Esophagus squamous epithelium (tissue), 5 donors: ENCODE data around the gene COL1A2. TPM values are rescaled to one million over a fixed set of nuclear protein-coding genes. Genes with fewer than 3 reads are reported as not detected.
A peak's percentile ranks its signal among the peaks of the same experiment; 100 is the strongest.

ENCODE experiments used
- DNase-seq: peaks from one replicate; lab custom pipeline; 2025; lab: John Stamatoyannopoulos, UW
- H3K27ac ChIP-seq, 4 donors: fragments of 200-600 bp; sonication (generic); one replicate each; pipeline ENCODE4 v1.5.1; 2016 to 2019; ENCODE audit warnings: mild to moderate bottlenecking in 1 of 4
- H3K27me3 ChIP-seq, 4 donors: fragments of 200-600 bp; sonication (generic); 1 replicate in 3 of 4; 2 replicates in 1 of 4; pipeline versions ENCODE4 v1.5.1 to v1.6.0; 2017 to 2021; ENCODE audit warnings: antibody characterized with exemption in 1 of 4
- H3K36me3 ChIP-seq, 3 donors: fragments of 200-600 bp; sonication (generic); one replicate each; pipeline ENCODE4 v1.5.1; 2016 to 2019
- H3K4me1 ChIP-seq, 3 donors: fragments of 200-600 bp; sonication (generic); one replicate each; pipeline ENCODE4 v1.5.1; 2017 to 2019
- H3K4me3 ChIP-seq, 4 donors: fragments of 200-600 bp; sonication (generic); 1 replicate in 3 of 4; 2 replicates in 1 of 4; pipeline ENCODE4 v1.5.1; 2016 to 2019; ENCODE audit warnings: mild to moderate bottlenecking in 2 of 4, moderate library complexity in 1 of 4
- H3K9me3 ChIP-seq, 3 donors: fragments of 200-600 bp; sonication (generic); one replicate each; pipeline ENCODE4 v1.5.1; 2016 to 2019
- POLR2A ChIP-seq, 4 donors: fragments of 450-650 bp; IDR thresholded peaks; one replicate each; pipeline ENCODE4 v1.6.1; 2017; ENCODE audit warnings: antibody characterized with exemption in 4 of 4, mild to moderate bottlenecking in 4 of 4, moderate library complexity in 3 of 4
- WGBS, 2 donors: methylation state at CpG; one replicate each; pipeline ENCODE4 v1.1.5; 2018; 5-methylcytosine and 5-hydroxymethylcytosine counted together
- intact Hi-C: fragments of 100-400 bp; cut with DNase I; formaldehyde crosslinking; loops from one replicate; pipeline ENCODE4 v1.15.0; 2022
- total RNA-seq, 4 donors: library from RNA; depleted of rRNA; stranded (reverse); fragments of >200 nt; gene quantifications; one replicate each; pipeline ENCODE4 v1.1.0, GENCODE V29; 2016
- TF ChIP-seq, protein P1 (sequence below), 6 experiments: fragments of 450-650 bp in 4 of 6; fragments of 200-600 bp in 2 of 6; sonication (generic) in 2 of 6; IDR thresholded peaks; one replicate each; pipeline ENCODE4 v1.5.1; 2016 to 2019; ENCODE audit warnings: antibody characterized with exemption in 6 of 6, mild to moderate bottlenecking in 4 of 6, moderate library complexity in 4 of 6
- donor health status: DM: yes; HTN: yes; CAD: no.

The COL1A2 gene
- total RNA-seq, 4 donors from 2014 or later = 18.8 to 129 (median 44.3) TPM

DNA sequence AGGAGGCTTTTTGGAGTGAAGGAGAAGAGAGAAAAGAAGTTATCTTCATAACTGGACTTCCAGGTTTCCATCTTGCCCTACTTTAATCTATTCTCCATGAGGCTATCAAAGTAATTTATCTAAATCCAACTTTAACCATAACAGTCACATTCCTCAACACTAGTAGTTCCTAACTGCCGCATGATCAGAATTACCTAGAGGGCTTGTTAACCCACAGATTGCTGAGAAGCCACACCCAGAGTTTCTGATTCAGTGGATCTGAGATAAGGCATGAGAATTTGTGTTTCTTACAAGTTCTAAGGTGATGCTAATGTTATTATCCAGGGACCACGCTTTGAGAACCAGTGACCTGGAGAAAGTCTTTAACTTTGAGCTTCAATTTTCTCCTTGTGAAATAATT lies 8.3 kb upstream of the COL1A2 start:
- intact Hi-C loops = no loop called here
- no peaks in the 10 kb centered on the region for H3K27me3 ChIP-seq

DNA sequence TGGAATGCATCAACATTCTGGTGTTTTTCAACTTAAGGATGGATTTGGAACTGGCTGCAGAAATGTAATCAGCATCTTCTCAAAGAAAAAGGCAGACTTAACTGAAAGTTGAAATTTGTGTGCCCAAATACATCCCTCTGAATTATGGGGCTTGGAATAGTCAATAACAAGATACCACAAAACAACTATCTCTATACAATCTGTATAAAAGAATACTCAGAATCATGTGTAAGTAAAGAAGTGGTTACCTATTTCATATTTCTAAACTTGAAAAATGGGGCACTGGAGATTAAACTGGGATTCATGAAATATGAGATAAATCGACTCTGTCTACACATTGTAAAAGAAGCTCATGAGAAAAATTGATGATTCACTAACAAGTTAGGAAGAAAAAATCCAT lies 6.2 kb upstream of the COL1A2 start:
- no peak overlapping the region for H3K27ac ChIP-seq
- H3K36me3 ChIP-seq = no peaks in the 10 kb centered on the region
- DNase-seq = no peak
- intact Hi-C loops = no loop called here
- no peaks in the 10 kb centered on the region for H3K9me3 ChIP-seq
- 62 to 82% methylated on average over 1 of the region's 1 CpG for WGBS, 2 donors
- H3K4me3 ChIP-seq = no peak overlapping the region
- peaks cover 0 to 2% (median 2%) of the 10 kb centered on the region in 3 donors for H3K4me1 ChIP-seq
- TF ChIP-seq, protein P1, sequence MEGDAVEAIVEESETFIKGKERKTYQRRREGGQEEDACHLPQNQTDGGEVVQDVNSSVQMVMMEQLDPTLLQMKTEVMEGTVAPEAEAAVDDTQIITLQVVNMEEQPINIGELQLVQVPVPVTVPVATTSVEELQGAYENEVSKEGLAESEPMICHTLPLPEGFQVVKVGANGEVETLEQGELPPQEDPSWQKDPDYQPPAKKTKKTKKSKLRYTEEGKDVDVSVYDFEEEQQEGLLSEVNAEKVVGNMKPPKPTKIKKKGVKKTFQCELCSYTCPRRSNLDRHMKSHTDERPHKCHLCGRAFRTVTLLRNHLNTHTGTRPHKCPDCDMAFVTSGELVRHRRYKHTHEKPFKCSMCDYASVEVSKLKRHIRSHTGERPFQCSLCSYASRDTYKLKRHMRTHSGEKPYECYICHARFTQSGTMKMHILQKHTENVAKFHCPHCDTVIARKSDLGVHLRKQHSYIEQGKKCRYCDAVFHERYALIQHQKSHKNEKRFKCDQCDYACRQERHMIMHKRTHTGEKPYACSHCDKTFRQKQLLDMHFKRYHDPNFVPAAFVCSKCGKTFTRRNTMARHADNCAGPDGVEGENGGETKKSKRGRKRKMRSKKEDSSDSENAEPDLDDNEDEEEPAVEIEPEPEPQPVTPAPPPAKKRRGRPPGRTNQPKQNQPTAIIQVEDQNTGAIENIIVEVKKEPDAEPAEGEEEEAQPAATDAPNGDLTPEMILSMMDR (IDR thresholded peaks at IDR 0.05) = no peak
- TF ChIP-seq POLR2A (IDR thresholded peaks at IDR 0.05) = no peak
- no peaks in the 10 kb centered on the region for H3K27me3 ChIP-seq

More for the DNA sequence above, 8.3 kb upstream of the COL1A2 start:
- TF ChIP-seq POLR2A (IDR thresholded peaks at IDR 0.05) = no peak
- TF ChIP-seq, protein P1 (IDR thresholded peaks at IDR 0.05) = no peak
- DNase-seq = no peak
- Histone ChIP-seq H3K4me3 (no peak overlapping the region), H3K36me3 (no peaks in the 10 kb centered on the region), H3K4me1 (no peaks in the 10 kb centered on the region), H3K9me3 (no peaks in the 10 kb centered on the region), H3K27ac (no peak overlapping the region)
- WGBS, 2 donors = 76 to 88% methylated on average over 2 of the region's 2 CpGs

DNA sequence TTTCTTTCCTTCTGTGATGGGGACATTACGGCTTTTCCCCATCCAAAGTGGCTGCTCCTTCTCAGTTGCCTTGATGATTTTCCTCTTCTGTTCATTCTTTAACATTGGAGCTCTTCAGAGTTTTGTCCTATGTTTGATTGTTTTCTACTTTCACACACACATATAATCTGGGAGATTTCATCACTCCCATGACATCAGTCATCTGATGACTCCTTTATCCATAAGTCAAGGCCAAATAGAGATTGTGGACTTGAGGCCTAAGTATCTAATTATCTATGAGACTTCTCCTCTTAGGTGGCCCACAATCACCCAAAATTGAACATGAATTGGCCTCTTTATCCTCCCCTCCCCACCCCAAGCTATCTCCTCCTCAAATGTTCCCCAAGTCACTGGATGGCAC lies 5.3 kb upstream of the COL1A2 start:
- no peak for DNase-seq
- Histone ChIP-seq H3K36me3 (no peaks in the 10 kb centered on the region), H3K4me1 (peaks cover 3 to 11% (median 4%) of the 10 kb centered on the region in 3 donors), H3K27me3 (peaks cover 0 to 8% (median 0%) of the 10 kb centered on the region in 4 donors), H3K9me3 (no peaks in the 10 kb centered on the region), H3K4me3 (no peak overlapping the region), H3K27ac (no peak overlapping the region)
- 76 to 86% methylated on average over 1 of the region's 1 CpG for WGBS, 2 donors
- intact Hi-C loops = no loop called here
- TF ChIP-seq POLR2A (IDR thresholded peaks at IDR 0.05) = no peak
- TF ChIP-seq, protein P1 (IDR thresholded peaks at IDR 0.05) = no peak

DNA sequence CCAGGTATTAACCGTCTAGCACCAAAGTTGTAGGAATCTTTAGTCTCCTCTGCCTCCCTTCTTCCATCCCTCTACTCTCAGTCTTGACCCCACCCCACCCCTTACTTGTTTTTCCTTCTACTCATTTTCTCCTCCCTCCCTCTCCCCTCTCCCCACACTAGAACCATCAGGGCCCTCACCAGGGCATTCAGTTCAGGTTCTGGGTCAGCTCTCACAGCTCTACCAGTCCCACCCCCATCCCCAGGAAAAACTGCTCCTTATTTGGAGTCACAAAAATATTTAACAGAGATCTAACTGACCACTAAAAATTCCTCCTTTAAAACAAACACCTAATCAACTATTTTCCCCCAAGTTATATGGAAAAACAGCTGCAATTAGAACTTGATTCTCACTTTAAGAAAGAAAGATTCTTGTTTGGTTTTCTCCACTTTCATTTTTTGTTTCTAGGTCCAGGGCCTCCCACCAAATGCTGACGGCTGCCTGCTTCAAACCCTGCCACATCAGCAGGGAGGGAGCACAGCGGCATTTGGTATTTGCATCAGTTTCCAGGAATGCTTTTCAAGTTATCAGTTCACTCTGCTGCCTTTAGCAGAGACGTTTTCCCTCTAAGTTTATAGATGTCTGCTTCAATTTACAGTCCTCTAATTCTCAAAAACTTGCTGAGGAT lies 2.8 kb upstream of the COL1A2 start:
- H3K4me3 ChIP-seq = no peak overlapping the region
- DNase-seq = no peak
- intact Hi-C loops = no loop called here
- H3K36me3 ChIP-seq = no peaks in the 10 kb centered on the region
- peaks cover 0 to 16% (median 0%) of the 10 kb centered on the region in 4 donors for H3K27me3 ChIP-seq
- 21 to 30% methylated on average over 4 of the region's 4 CpGs for WGBS, 2 donors
- TF ChIP-seq, protein P1 (IDR thresholded peaks at IDR 0.05) = no peak
- TF ChIP-seq POLR2A (IDR thresholded peaks at IDR 0.05) = no peak
- no peaks in the 10 kb centered on the region for H3K9me3 ChIP-seq
- peak overlapping the region in 3 of 4 donors; percentile 33 to 89 (median 81) for H3K27ac ChIP-seq
- peaks cover 4 to 20% (median 6%) of the 10 kb centered on the region in 3 donors for H3K4me1 ChIP-seq

DNA sequence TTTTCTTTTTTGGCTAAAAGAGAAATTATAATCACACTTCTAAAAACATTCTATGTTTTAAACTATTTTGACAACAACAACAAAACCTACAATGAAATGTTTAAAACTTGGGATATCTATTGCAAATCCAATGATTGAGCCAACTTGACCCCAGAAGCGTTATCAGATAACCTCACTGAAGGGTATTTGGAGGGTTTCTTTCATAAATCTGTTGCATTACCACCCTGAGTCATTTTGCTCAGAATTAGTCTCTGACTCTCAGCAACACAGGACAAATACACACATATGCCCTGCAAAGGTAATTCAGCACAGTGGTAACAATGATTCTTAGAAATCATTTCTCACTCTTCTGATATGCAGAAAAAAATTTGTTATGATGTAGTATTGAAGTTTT lies 2.3 kb upstream of the COL1A2 start:
- H3K27me3 ChIP-seq = peaks cover 0 to 16% (median 0%) of the 10 kb centered on the region in 4 donors
- no peaks in the 10 kb centered on the region for H3K36me3 ChIP-seq
- H3K4me3 ChIP-seq = no peak overlapping the region
- WGBS, 2 donors = 50 to 63% methylated on average over 1 of the region's 1 CpG
- peaks cover 4 to 20% (median 6%) of the 10 kb centered on the region in 3 donors for H3K4me1 ChIP-seq
- no peaks in the 10 kb centered on the region for H3K9me3 ChIP-seq
- TF ChIP-seq, protein P1 (IDR thresholded peaks at IDR 0.05) = no peak
- TF ChIP-seq POLR2A (IDR thresholded peaks at IDR 0.05) = no peak
- peak overlapping the region in 3 of 4 donors; percentile 7 to 89 (median 81) for H3K27ac ChIP-seq
- no peak for DNase-seq
- intact Hi-C loops = no loop called here
